BLaER1 (cell line): ENCODE data around the gene FUT8.

Source experiments
- H3K27ac ChIP-seq: shearing (Covaris generic); formaldehyde crosslinking; 2 replicates; pipeline ENCODE4 v1.8.1; 2022
- H3K27me3 ChIP-seq: shearing (Covaris generic); formaldehyde crosslinking; 2 replicates; pipeline ENCODE4 v1.8.1; 2022
- H3K36me3 ChIP-seq: shearing (Covaris generic); formaldehyde crosslinking; 2 replicates; pipeline ENCODE4 v1.8.1; 2022
- H3K4me1 ChIP-seq: shearing (Covaris generic); formaldehyde crosslinking; 2 replicates; pipeline ENCODE4 v1.8.1; 2022
- H3K4me2 ChIP-seq: shearing (Covaris generic); formaldehyde crosslinking; 2 replicates; pipeline ENCODE4 v1.8.1; 2022
- H3K4me3 ChIP-seq: shearing (Covaris generic); formaldehyde crosslinking; 2 replicates; pipeline ENCODE4 v1.8.1; 2022
- H3K9ac ChIP-seq: shearing (Covaris generic); formaldehyde crosslinking; 2 replicates; pipeline ENCODE4 v1.8.1; 2022
- H3K9me3 ChIP-seq: shearing (Covaris generic); formaldehyde crosslinking; 2 replicates; pipeline ENCODE4 v1.8.1; 2022
- H4K20me1 ChIP-seq: shearing (Covaris generic); formaldehyde crosslinking; 2 replicates; pipeline ENCODE4 v1.8.1; 2022
- Cebpa-rat ChIP-seq: shearing (Covaris generic); IDR thresholded peaks from 2 replicates; pipeline ENCODE4 v1.8.1; 2022

FUT8 gene

DNA sequence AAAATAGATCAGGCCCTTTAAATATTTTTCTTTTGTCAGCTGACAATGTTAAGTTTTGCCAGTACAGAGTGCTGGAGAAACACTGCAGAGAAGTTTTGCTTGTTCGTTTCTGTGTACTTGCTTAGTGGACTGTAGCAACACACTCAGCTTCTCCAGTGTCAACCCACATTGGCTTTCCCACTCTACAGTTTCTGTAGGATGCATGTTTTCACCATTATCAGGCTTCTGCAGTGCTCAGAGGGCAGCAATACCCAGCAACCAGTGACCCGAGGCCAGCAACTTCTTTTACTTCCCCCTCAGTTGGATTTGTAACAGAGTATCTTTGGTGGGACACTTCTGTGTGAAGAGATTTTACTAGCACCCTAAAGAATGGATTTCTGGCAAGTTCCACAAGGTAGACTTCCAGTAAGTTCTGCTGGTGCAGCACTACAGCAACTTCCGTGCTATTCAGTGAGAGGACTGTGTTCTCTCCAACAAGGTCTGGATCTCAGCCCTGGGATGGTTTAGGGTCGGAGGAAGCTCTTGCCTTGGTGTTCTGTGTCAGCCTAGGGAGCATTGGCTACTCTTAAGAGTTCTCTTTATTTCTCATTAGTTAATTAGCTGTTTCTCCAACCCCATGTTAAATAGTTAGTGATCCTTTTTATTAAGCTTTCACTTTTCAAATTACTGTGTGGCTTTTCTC lies 70.4 kb downstream of the FUT8 start:
- Histone ChIP-seq H3K27me3 (no peaks in the 10 kb centered on the region), H3K9me3 (no peaks in the 10 kb centered on the region), H3K9ac (no peak overlapping the region), H3K27ac (no peak overlapping the region), H3K4me1 (no peaks in the 10 kb centered on the region), H4K20me1 (no peaks in the 10 kb centered on the region; the same call in 1 of the 2 replicates), H3K4me3 (no peak overlapping the region), H3K4me2 (no peak overlapping the region), H3K36me3 (no peaks in the 10 kb centered on the region)
- no peak for TF ChIP-seq Cebpa-rat

DNA sequence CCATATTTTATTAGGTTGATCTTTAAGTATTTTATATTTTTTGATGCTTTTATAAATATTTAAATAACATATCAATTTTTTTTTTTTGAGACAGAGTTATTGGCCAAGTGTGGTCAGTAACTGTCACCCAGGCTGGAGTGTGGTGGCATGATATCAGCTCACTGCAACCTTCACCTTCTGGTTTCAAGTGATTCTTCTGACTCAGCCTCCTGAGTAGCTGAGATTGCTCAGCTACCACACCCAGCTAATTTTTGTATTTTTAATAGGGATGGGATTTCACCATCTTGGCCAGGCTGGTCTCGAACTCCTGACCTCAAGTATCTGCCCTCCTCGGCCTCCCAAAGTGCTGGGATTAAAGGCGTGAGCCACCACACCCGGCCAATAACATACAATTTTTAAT lies 71.1 kb downstream of the FUT8 start:
- Histone ChIP-seq H3K4me3 (no peak overlapping the region), H3K27me3 (no peaks in the 10 kb centered on the region), H3K4me2 (no peak overlapping the region), H4K20me1 (no peaks in the 10 kb centered on the region; the same call in 1 of the 2 replicates), H3K4me1 (no peaks in the 10 kb centered on the region), H3K9me3 (no peaks in the 10 kb centered on the region), H3K36me3 (no peaks in the 10 kb centered on the region), H3K27ac (no peak overlapping the region), H3K9ac (no peak overlapping the region)
- no peak for TF ChIP-seq Cebpa-rat

DNA sequence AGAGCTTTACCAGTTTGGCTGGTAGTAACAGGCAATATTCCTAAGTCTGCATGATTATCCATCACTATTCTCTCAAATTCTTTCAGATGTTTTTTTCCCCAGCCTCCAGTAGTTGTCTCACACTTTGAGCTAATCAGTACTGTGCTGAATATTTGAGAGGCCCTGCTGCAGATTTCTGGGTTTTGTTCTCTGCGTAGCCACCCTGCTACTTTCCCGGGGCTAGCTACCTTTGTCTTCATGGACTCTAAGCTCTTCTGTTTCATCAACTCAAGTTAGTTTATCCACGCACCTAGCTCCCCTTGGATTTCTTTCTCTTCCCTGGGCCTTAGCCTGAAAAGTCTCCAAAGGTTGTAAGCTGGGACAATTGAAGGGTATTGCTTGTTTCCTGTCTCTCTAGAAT lies 73.0 kb downstream of the FUT8 start:
- Histone ChIP-seq H3K27me3 (no peaks in the 10 kb centered on the region), H3K4me1 (no peaks in the 10 kb centered on the region), H3K27ac (no peak overlapping the region), H3K36me3 (no peaks in the 10 kb centered on the region), H3K9me3 (no peaks in the 10 kb centered on the region), H4K20me1 (no peaks in the 10 kb centered on the region; the same call in 1 of the 2 replicates), H3K9ac (no peak overlapping the region), H3K4me3 (no peak overlapping the region), H3K4me2 (no peak overlapping the region)
- no peak for TF ChIP-seq Cebpa-rat

DNA sequence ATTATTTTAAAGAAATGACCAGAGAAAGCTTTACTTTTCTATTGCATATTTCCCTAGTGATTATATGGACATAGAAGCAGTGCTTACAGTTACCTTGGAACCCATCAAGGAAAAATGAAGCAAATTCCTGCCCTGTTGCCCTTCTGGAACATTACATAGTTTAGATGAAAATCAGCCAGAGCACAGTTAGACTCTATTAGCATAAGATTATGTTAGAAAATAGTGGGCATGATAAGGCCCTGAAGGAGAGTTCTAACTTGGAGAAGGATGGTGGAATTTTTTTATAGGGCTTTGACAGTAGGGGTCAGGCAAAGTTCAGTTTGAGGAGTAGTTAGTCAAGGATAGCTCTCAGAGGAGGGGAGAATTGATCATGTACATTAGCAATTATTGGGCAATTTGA lies 74.3 kb downstream of the FUT8 start:
- no peak overlapping the region for H3K27ac ChIP-seq
- no peak overlapping the region for H3K4me3 ChIP-seq
- no peaks in the 10 kb centered on the region for H3K36me3 ChIP-seq
- TF ChIP-seq Cebpa-rat, result no peak
- no peaks in the 10 kb centered on the region for H3K4me1 ChIP-seq
- no peaks in the 10 kb centered on the region; the same call in 1 of the 2 replicates for H4K20me1 ChIP-seq
- H3K9ac ChIP-seq, result no peak overlapping the region
- H3K4me2 ChIP-seq, result no peak overlapping the region
- H3K27me3 ChIP-seq, result no peaks in the 10 kb centered on the region
- H3K9me3 ChIP-seq, result no peaks in the 10 kb centered on the region; the same call in 1 of the 2 replicates

DNA sequence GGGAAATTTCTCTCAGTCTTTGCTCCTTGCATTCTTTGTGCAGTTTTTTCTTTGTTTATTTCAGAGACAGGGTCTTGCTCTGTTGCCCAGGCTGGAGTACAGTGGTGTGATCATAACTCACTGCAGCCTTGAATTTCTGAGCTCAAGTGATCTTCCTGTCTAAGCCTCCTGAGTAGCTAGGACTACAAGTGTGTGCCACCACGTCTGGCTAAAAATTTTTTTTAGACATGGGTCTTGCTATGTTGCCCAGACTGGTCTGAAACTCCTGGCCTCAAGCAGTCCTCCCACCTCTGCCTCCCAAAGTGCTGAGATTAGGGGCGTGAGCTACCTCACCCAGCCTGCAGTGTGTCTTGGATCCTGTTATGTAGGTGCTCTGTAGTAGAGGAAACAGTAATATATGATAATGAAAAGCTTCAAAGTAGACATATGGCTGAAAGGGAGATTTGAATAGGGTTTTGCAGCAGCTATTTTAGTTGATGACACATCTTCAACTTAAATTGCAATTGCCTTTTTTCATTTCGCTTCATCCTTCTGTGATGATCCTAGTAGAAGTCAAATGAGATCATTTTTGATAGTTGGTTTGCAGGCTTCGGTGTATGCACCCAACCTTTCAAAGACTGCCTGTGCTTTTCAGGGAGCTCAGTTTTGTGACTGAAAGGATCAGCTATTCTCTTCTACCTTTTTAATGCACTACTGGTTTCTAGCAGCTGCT lies 75.4 kb downstream of the FUT8 start:
- Histone ChIP-seq H3K9me3 (peaks cover 6% of the 10 kb centered on the region; the same call in 1 of the 2 replicates), H3K27ac (no peak overlapping the region), H3K9ac (no peak overlapping the region), H4K20me1 (no peaks in the 10 kb centered on the region; the same call in 1 of the 2 replicates), H3K4me3 (no peak overlapping the region), H3K4me1 (no peaks in the 10 kb centered on the region), H3K27me3 (no peaks in the 10 kb centered on the region), H3K4me2 (no peak overlapping the region), H3K36me3 (no peaks in the 10 kb centered on the region; the same call in 1 of the 2 replicates)
- TF ChIP-seq Cebpa-rat, result no peak

DNA sequence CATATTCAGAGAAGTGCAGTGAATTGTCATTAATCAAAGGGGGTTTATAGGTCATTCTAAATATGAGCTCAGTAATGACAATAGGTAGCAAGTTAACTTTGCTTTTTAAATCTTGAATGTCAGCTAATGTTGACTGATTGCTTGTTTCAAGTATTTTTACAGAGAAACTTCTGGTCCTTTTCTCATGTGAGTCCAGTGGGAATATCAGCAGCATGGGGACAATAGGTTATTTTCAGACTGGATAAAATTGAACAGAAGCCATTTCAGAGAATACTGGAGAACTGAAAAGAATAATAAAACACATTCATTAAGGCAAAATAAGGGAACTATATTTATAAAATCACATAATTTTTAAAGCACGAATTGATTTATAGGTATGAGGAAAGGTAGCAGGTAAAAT lies 78.7 kb downstream of the FUT8 start:
- no peak overlapping the region for H3K27ac ChIP-seq
- H3K36me3 ChIP-seq, result peaks cover 3% of the 10 kb centered on the region; the same call in 1 of the 2 replicates
- no peak overlapping the region for H3K4me2 ChIP-seq
- no peaks in the 10 kb centered on the region for H3K27me3 ChIP-seq
- no peaks in the 10 kb centered on the region; the same call in 1 of the 2 replicates for H4K20me1 ChIP-seq
- no peaks in the 10 kb centered on the region for H3K4me1 ChIP-seq
- H3K4me3 ChIP-seq, result no peak overlapping the region
- no peak overlapping the region for H3K9ac ChIP-seq
- TF ChIP-seq Cebpa-rat, result no peak
- peaks cover 13% of the 10 kb centered on the region for H3K9me3 ChIP-seq

DNA sequence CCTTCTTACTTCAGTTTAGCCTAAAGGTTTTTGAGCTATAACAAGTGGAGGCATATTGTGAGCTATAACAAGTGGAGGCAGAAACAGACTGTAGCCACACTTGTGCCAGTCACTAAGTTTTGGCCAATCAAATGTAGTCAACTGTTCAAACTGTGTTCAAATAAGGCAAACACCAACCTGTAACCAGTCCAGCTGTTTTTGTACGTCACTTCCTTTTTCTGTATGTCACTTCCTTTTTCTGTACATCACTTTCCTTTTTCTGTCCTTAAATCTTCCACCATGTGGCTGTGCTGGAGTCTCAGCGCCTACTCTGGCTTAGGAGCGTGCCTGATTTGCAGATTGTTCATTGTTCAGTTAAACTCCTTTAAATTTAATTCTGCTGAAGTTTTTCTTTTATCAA lies 79.7 kb downstream of the FUT8 start:
- Histone ChIP-seq H3K4me3 (no peak overlapping the region), H3K36me3 (peaks cover 8% of the 10 kb centered on the region; the same call in 1 of the 2 replicates), H3K27ac (no peak overlapping the region), H3K27me3 (no peaks in the 10 kb centered on the region), H3K4me2 (no peak overlapping the region), H4K20me1 (no peaks in the 10 kb centered on the region; the same call in 1 of the 2 replicates), H3K4me1 (no peaks in the 10 kb centered on the region), H3K9ac (no peak overlapping the region), H3K9me3 (peaks cover 19% of the 10 kb centered on the region)
- TF ChIP-seq Cebpa-rat, result no peak

DNA sequence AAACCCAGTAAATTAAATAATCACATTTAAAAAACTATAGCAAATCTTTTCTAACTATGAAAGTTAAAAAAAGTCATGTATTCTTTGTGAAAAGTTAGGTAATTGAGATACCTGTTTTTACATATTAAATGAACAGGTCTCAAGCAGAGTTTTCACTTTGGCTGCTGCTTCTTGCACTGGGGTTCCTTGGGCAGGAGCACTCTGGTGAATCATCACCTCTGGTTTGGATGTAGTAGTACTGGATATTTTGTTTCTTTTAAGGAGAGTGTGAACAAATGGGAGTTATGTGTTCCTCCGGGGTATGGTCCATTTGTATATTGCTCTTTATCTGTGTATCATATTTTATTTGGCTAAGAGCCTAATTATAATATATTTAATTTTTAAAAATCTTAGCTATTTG lies 82.7 kb downstream of the FUT8 start:
- Histone ChIP-seq H3K4me3 (no peak overlapping the region), H3K36me3 (peaks cover 8% of the 10 kb centered on the region; the same call in 1 of the 2 replicates), H3K9ac (no peak overlapping the region), H3K27ac (no peak overlapping the region), H3K4me1 (no peaks in the 10 kb centered on the region), H3K27me3 (no peaks in the 10 kb centered on the region), H3K9me3 (peaks cover 19% of the 10 kb centered on the region), H3K4me2 (no peak overlapping the region), H4K20me1 (no peaks in the 10 kb centered on the region)
- no peak for TF ChIP-seq Cebpa-rat

DNA sequence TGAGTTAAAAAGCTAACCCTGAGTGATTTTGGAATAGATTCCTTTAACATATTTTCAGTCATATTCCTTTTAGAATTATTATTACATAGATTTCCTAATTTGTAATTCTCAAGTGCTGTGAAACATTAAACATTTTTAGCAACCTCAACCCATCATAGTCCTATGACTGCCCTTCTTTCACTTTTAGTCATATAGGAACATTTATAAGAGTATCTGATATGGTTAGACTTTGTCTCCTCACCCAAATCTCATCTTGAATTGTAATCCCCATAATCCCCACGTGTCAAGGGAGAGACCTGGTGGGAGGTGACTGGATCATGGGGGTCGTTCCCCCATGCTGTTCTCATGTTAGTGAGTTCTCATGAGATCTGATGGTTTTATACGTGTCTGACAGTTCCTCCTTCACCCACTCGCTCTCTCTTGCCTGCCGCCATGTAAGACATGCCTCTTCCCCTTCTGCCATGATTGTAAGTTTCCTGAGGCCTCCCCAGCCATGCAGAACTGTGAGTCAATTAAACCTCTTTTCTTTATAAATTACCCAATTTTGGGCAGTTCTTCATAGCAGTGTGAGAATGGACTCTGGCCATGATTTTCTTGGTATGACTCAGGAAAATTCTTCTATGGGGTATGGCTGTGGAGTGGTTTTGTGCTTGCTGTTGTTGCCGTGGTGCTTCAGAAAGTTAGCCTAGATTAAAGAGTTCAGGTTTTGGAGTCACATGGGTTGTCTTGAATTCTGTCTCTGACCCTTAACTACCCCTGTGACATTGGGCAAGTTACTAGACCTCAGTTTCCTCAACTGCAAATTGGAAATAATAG lies 83.9 kb downstream of the FUT8 start:
- H4K20me1 ChIP-seq, result no peaks in the 10 kb centered on the region
- H3K27ac ChIP-seq, result no peak overlapping the region
- no peak overlapping the region for H3K4me2 ChIP-seq
- no peaks in the 10 kb centered on the region for H3K4me1 ChIP-seq
- peaks cover 8% of the 10 kb centered on the region; the same call in 1 of the 2 replicates for H3K36me3 ChIP-seq
- no peak overlapping the region for H3K9ac ChIP-seq
- no peak for TF ChIP-seq Cebpa-rat
- H3K9me3 ChIP-seq, result peaks cover 19% of the 10 kb centered on the region
- no peak overlapping the region for H3K4me3 ChIP-seq
- no peaks in the 10 kb centered on the region for H3K27me3 ChIP-seq

DNA sequence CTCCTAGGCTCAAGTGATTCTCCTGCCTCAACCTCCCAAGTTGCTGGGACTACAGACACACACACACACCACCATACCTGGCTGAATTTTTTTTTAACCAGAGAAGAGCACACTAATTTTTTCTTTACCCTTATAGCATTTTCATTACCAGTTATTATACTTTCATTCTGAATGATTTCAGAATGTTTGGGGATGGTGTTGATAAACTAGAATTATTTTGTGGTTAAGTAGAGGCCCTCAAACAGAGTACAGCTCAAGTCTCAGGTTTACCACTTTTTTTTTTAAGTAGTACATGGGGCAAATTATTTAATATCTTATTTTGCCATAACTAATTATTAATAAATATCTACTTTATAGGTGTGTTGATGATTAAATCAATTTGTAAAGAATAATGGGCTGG lies 86.6 kb downstream of the FUT8 start:
- no peak overlapping the region for H3K4me2 ChIP-seq
- H3K9me3 ChIP-seq, result peaks cover 14% of the 10 kb centered on the region
- peaks cover 8% of the 10 kb centered on the region; the same call in 1 of the 2 replicates for H3K36me3 ChIP-seq
- H3K27me3 ChIP-seq, result no peaks in the 10 kb centered on the region
- TF ChIP-seq Cebpa-rat, result no peak
- H3K27ac ChIP-seq, result no peak overlapping the region
- H3K4me3 ChIP-seq, result no peak overlapping the region
- 0 out of 2 replicates have a peak, but pooled peaks cover 3% of the 10 kb centered on the region for H4K20me1 ChIP-seq
- no peak overlapping the region for H3K9ac ChIP-seq
- peaks cover 8% of the 10 kb centered on the region for H3K4me1 ChIP-seq
